GM19025 (cell line): ENCODE data around the gene PHC2.
"Not testable (repeated sequence)": the region's sequence is repeated elsewhere in the genome, so short reads cannot be mapped to it uniquely, and the experiment has no call there.

ENCODE experiments used
- ATAC-seq: cut with Tn5 transposase; IDR thresholded peaks from one replicate; pipeline ENCODE4 v1.9.1; 2021; ENCODE audit warnings: mild to moderate bottlenecking, low read depth, moderate library complexity; ENCODE audit not compliant: unreplicated experiment

PHC2 gene

DNA sequence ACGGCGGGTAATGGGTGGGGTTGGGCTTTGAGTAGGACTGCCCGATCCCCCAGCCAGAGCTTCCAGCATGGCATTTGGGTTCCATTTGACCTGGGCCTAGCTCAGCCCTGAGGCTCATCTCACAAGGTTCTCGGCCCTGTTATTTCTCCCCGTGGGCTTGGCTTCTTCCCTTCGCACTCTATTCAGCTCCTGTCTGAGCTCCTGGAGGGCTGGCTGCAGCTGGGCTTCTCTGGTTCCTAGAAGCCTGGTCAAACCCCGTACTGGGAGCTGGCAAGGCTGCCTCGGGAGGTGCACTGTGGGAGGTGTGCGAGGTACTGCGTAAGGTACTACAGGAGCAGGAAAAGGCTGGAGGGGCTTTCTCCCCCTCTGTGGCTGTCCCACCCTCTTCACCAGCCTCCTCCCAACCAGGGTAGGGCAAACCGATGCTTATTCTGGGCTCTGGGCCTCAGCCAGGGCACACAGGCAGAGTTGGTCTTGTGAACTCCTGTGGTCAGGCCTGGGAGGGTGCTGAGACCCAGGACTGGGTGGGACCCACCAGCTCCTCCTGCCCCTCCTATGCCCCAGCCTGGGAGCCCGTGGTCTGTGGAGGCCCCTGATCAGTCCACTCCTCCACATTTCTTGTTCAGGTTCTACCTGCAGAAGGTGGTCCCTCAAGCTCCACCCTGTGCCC lies 110.8 kb downstream of the PHC2 start:
- no peak for ATAC-seq

GRCh38 chr1:33319186-33319948 lies 111.5 kb downstream of the PHC2 start:
- no peak for ATAC-seq

DNA sequence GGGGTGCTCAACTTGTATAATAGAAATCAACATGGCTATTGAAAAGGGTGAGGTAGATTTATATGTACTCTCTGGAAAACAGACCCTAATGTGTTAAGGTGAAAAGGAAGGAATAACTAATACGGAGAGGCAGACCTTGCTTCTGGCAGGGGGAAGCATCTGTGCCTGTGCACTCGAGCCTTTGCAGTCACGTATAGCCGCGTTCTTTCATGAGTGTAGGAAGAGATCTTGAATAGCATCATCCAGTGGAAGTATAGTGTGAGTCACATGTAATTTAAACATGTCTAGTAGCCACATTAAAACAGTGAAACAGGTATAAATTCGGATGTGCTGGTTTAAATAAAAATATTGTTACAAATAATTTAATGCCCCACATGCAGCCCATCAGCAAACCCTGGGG lies 112.9 kb downstream of the PHC2 start:
- ATAC-seq = no peak

DNA sequence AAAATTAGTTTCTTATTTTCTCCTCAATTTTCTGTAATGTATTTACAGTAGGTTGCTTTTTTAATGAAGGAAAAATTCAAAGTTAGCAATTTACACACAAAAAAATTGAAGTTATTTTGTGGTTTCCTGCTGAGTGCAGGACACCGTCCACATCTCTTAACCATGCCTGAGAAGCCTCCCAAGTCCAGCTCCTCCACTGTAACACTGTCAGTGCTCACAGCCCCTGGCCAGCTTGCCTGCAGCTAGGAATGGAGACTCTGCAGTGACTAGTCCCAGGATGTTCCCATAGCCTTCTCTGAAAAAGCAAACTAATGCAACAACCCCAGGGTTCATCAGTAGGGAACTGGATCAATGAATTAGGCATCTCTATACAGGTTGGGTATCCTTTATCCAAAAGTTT lies 113.5 kb downstream of the PHC2 start:
- no peak for ATAC-seq

GRCh38 chr1:33316601-33317000 lies 114.3 kb downstream of the PHC2 start:
- ATAC-seq = no peak

DNA sequence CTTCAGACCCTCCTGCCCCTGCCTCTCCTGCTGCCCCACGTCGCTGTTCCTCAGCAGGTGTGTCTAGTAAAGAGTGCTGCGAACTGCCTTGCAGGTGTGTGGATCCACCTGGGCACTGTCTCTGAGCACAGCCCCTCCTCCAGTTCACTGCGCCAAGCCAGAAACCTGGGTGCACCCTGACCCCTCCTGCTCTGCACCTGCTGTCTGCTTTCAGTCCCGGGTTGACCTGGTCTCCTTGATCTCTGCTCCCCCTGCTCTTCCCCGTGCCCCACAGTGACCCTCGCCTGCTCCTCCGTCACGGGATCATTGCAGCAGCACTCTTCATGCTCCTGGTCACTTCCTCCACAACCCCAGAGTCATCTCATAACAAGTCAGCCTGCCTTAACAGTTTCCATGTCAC lies 116.5 kb downstream of the PHC2 start:
- no peak for ATAC-seq

DNA sequence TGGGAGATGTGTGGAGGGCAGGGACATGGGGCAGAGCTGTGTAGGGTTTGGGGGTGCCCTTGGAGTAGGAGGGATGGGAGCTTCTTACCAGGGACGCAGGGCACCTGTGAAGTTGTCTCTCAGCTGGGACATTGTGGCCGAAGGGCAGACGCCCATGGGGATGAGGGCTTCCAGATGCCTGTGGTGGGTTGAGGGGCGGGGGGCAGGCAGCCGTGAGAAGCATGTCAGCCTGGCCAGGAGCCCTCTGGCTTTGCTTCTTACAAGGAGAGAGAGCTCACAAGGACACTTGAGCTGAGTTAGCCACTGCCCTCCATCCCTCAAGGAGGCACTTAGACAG lies 118.5 kb downstream of the PHC2 start:
- ATAC-seq = no peak

- ATAC-seq = no peak
These were observed 119.0 kb downstream of the PHC2 start for GRCh38 chr1:33311706-33312412.

GRCh38 chr1:33310702-33311101 lies 120.2 kb downstream of the PHC2 start:
- ATAC-seq = no peak

DNA sequence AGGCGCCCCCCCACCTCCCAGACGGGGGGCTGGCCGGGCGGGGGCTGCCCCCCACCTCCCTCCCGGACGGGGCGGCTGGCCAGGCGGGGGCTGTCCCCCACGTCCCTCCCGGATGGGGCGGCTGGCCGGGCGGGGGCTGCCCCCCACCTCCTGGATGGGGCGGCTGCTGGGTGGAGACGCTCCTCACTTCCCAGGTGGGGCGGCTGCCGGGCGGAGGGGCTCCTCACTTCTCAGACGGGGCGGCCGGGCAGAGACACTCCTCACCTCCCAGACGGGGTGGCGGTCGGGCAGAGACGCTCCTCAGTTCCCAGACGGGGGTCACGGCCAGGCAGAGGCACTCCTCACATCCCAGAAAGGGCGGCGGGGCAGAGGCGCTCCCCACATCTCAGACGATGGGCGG lies 121.5 kb downstream of the PHC2 start:
- not testable (repeated sequence) for ATAC-seq

GRCh38 chr1:33307494-33307864 lies 123.4 kb downstream of the PHC2 start:
- ATAC-seq = no peak

- no peak for ATAC-seq
These were observed 124.0 kb downstream of the PHC2 start for GRCh38 chr1:33306653-33307493.

- ATAC-seq = no peak
These were observed 124.9 kb downstream of the PHC2 start for GRCh38 chr1:33305816-33306652.

- no peak for ATAC-seq
These were observed 125.9 kb downstream of the PHC2 start for GRCh38 chr1:33305016-33305415.

DNA sequence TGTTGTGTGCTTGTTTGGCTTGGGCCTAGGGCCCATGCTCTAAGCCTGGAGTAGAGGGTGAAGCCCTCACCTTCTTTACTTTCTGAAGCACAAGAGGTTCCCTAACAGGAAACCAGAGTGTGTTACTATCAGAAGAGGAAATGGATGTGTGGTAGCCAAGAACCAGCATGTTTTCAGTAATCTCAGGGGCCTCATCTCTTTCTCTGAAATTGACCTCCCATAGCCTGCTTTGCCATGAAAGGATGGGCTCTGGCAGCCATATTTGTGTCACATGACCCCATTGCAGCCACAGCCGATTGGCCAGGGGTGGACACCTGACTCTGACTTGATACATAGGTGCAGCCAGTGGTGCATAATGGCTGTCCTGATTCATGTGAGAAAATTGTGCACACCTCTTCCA lies 128.6 kb downstream of the PHC2 start:
- no peak for ATAC-seq

- no peak for ATAC-seq
These were observed 129.5 kb downstream of the PHC2 start for GRCh38 chr1:33301273-33301984.

DNA sequence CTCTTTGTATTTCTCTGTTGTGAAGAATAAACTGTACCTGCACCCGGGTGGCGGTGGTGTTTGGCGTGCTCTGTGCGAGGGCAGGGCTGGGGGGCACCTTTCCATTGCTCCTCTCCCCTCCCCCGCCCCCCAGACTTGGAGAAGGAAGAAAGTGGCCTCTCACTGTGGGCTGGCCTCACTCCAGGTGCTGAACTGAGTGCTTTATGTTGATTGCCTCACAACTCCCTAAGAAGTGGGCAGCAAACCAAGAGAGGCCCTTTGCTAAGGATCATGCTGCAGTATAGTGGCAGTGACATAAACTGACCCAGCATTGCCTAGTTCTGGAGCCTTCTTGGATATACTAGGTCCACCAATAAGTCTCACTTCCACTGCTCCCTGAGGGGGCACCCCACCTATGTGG lies 130.2 kb downstream of the PHC2 start:
- no peak for ATAC-seq

DNA sequence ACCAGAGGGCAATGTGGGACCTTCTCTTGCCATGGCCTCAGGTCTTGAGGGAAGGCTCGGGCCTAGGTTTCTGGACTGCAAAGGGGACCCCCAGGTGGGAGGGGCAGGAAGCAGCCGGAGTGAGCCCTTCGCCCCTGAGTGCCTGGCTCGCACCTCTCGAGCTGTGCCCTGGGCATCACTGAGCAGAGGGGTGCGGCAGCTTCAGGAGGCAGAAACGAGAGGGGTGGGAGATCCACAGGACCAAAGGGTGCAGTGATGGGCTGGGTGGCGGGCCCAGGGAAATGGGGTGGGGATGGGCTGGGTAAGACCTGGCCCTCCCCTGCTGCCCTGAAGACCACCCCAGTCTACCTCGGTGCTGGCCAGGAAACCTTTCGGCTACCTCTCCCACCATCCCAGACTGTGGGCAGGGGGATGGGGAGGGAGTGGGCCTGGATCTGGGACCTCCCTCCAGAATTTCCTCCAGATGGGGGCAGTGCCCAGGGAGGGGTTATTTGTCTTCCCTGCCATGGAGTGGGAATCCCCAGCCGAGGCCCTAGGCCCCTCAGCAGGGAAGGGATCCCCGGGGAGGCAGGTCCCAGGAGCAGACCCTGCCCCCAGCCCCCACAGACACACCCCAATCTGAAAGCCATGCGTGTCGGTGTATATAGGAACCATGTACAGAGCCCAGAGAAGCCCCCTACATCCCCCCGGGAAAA lies 131.3 kb downstream of the PHC2 start:
- ATAC-seq = no peak
